Measurements from ENCODE around the gene LRRC3.

The LRRC3 gene

DNA sequence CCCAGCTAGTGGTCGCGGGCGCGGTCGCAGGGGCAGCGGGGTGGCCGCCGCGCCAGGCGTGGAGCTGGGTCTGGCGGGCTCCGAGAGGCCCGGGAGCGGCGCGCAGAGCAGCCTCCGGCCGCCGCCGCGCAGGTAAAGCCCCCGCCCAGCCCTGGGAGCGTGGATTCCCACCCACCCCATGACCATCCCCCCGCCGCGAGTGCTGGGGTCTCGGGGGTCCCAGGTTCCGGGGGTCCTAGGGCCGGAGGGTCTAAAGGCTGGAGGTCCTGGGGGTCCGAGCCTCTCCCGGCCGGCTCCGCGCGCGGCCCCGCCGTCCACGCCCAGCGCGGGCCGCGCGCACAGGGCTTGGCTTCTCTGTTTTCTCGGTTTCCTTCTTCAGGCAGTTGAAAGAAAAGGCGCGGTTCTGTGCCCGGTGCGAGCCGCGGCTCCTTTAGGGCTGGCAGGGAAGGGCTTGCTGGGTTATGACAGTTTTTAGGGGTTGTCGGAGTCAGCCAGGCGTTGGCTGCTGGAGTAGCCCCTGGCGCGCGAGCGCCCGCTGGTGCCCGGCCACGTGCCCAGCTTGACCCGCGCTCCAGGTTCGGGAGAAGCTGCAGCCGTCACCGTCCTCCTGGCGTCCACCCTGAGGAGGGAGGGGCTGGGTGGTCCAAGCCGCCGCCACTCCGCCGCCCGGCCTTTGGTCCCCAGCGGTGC, 359 bp downstream of the LRRC3 start:
- peak; percentile 26 for DNase-seq (ENCODE audit: low read depth)
- peak overlapping the region; percentile 60 for H3K4me3 ChIP-seq (replicated peaks; ENCODE audit: low read depth, low read length)
- TF ChIP-seq, protein P1, sequence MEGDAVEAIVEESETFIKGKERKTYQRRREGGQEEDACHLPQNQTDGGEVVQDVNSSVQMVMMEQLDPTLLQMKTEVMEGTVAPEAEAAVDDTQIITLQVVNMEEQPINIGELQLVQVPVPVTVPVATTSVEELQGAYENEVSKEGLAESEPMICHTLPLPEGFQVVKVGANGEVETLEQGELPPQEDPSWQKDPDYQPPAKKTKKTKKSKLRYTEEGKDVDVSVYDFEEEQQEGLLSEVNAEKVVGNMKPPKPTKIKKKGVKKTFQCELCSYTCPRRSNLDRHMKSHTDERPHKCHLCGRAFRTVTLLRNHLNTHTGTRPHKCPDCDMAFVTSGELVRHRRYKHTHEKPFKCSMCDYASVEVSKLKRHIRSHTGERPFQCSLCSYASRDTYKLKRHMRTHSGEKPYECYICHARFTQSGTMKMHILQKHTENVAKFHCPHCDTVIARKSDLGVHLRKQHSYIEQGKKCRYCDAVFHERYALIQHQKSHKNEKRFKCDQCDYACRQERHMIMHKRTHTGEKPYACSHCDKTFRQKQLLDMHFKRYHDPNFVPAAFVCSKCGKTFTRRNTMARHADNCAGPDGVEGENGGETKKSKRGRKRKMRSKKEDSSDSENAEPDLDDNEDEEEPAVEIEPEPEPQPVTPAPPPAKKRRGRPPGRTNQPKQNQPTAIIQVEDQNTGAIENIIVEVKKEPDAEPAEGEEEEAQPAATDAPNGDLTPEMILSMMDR (IDR thresholded peaks at IDR 0.05; ENCODE audit: low read length, missing control alignments): peak; percentile 13

DNA sequence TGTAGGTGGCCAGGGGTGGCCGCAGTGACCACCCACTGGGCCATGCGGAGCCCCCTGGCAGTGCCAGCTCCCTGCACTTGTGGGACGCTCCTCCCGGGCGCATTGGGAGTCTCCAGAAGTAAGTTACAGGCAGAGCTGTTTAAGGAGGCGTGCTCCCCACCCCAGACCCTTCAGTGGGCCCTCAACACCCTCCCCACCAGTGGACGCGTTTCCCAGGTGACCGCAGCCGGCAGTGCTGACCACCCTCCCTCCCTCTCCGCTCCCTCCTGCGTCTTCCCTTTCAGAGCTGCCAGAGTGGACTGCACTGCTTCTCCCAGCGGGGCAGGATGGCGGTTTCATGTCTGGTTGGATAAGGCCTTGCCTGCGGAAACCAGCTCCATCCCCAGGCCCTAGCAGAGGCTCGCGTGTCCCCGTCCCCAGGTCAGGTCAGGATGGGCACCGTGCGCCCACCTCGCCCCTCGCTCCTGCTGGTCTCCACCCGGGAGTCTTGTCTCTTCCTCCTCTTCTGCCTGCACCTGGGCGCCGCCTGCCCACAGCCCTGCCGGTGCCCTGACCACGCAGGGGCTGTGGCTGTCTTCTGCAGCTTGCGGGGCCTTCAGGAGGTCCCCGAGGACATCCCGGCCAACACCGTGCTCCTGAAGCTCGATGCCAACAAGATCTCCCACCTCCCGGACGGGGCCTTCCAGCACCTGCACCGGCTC, 1.1 kb downstream of the LRRC3 start:
- TF ChIP-seq, protein P1 (IDR thresholded peaks at IDR 0.05; ENCODE audit: low read length, missing control alignments): no peak
- H3K4me3 ChIP-seq (replicated peaks; ENCODE audit: low read depth, low read length): peak overlapping the region; percentile 60
- DNase-seq (ENCODE audit: low read depth): no peak

- TF ChIP-seq, protein P1 (IDR thresholded peaks at IDR 0.05; ENCODE audit: low read length, missing control alignments): no peak
- no peak overlapping the region for H3K4me3 ChIP-seq (replicated peaks; ENCODE audit: low read depth, low read length)
- no peak for DNase-seq (ENCODE audit: low read depth)
These were observed 1.8 kb downstream of the LRRC3 start for GRCh38 chr21:44456915-44457736.

- no peak overlapping the region for H3K4me3 ChIP-seq (replicated peaks; ENCODE audit: low read depth, low read length)
- TF ChIP-seq, protein P1 (IDR thresholded peaks at IDR 0.05; ENCODE audit: low read length, missing control alignments): no peak
- DNase-seq (ENCODE audit: low read depth): no peak
These were observed 3.8 kb downstream of the LRRC3 start for GRCh38 chr21:44458971-44459711.

- H3K4me3 ChIP-seq (replicated peaks; ENCODE audit: low read depth, low read length): no peak overlapping the region
- no peak for DNase-seq (ENCODE audit: low read depth)
- TF ChIP-seq, protein P1 (IDR thresholded peaks at IDR 0.05; ENCODE audit: low read length, missing control alignments): no peak
These were observed 4.6 kb downstream of the LRRC3 start for GRCh38 chr21:44459712-44460440.

GRCh38 chr21:44460441-44460755, 5.1 kb downstream of the LRRC3 start:
- no peak overlapping the region for H3K4me3 ChIP-seq (replicated peaks; ENCODE audit: low read depth, low read length)
- no peak for DNase-seq (ENCODE audit: low read depth)
- TF ChIP-seq, protein P1 (IDR thresholded peaks at IDR 0.05; ENCODE audit: low read length, missing control alignments): no peak

All from fibroblast of pulmonary artery (primary cell).